Stimulated activated CD8-positive, alpha-beta memory T cell treated with anti-CD3 and anti-CD28 coated beads, Interleukin-15, amount 100 ng/mL, for 1 hour (primary cell): ENCODE results near the gene ANO8.

Source experiments
- DNase-seq: peaks from one replicate; pipeline ENCODE4 v3.0.0-alpha.2; 2020; ENCODE audit warnings: low read depth

Gene ANO8

GRCh38 chr19:17347877-17348276, 13.2 kb upstream of the ANO8 start:
- no peak for DNase-seq

GRCh38 chr19:17347361-17347760, 12.7 kb upstream of the ANO8 start:
- no peak for DNase-seq

- peak; percentile 63 for DNase-seq
These were observed 11.5 kb upstream of the ANO8 start for GRCh38 chr19:17346109-17346671.

- DNase-seq = no peak
These were observed 7.2 kb upstream of the ANO8 start for GRCh38 chr19:17341845-17342244.

GRCh38 chr19:17341386-17341785, 6.7 kb upstream of the ANO8 start:
- no peak for DNase-seq

- no peak for DNase-seq
These were observed 6.3 kb upstream of the ANO8 start for GRCh38 chr19:17340871-17341357.

GRCh38 chr19:17340302-17340870, 5.7 kb upstream of the ANO8 start:
- no peak for DNase-seq

- no peak for DNase-seq
These were observed 4.6 kb upstream of the ANO8 start for GRCh38 chr19:17339088-17339741.

GRCh38 chr19:17338433-17339078, 3.9 kb upstream of the ANO8 start:
- no peak for DNase-seq

GRCh38 chr19:17337675-17338432, 3.2 kb upstream of the ANO8 start:
- DNase-seq = no peak

- peak; percentile 89 for DNase-seq
These were observed 2.4 kb upstream of the ANO8 start, which contains the start of gene GTPBP3 for GRCh38 chr19:17336872-17337674. Gene GTPBP3 (plus strand): TSS chr19:17337553. CDS start chr19:17337612, 59 bp downstream.

- DNase-seq = no peak
These were observed 920 bp upstream of the ANO8 start for GRCh38 chr19:17335575-17335974.

- no peak for DNase-seq
These were observed 843 bp downstream of the ANO8 start for GRCh38 chr19:17333611-17334413.

- no peak for DNase-seq
These were observed 1.7 kb downstream of the ANO8 start for GRCh38 chr19:17332677-17333581.

- DNase-seq = no peak
These were observed 2.3 kb downstream of the ANO8 start for GRCh38 chr19:17332360-17332676.

- no peak for DNase-seq
These were observed 3.6 kb downstream of the ANO8 start for GRCh38 chr19:17331045-17331558.

- DNase-seq = no peak
These were observed 4.2 kb downstream of the ANO8 start for GRCh38 chr19:17330262-17331044.
